ENCODE data around the gene NOD1.

The NOD1 gene

GRCh38 chr7:30405179-30405578 is 73.4 kb downstream of the NOD1 start:
- TF ChIP-seq, protein P1, sequence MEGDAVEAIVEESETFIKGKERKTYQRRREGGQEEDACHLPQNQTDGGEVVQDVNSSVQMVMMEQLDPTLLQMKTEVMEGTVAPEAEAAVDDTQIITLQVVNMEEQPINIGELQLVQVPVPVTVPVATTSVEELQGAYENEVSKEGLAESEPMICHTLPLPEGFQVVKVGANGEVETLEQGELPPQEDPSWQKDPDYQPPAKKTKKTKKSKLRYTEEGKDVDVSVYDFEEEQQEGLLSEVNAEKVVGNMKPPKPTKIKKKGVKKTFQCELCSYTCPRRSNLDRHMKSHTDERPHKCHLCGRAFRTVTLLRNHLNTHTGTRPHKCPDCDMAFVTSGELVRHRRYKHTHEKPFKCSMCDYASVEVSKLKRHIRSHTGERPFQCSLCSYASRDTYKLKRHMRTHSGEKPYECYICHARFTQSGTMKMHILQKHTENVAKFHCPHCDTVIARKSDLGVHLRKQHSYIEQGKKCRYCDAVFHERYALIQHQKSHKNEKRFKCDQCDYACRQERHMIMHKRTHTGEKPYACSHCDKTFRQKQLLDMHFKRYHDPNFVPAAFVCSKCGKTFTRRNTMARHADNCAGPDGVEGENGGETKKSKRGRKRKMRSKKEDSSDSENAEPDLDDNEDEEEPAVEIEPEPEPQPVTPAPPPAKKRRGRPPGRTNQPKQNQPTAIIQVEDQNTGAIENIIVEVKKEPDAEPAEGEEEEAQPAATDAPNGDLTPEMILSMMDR (IDR thresholded peaks at IDR 0.05; ENCODE audit: insufficient read depth, low read length) = no peak
- TF ChIP-seq GABPA (IDR thresholded peaks at IDR 0.05; ENCODE audit: low read depth) (no peak), REST (IDR thresholded peaks at IDR 0.05; ENCODE audit: insufficient replicate concordance, low read depth) (no peak), SPI1 (IDR thresholded peaks at IDR 0.05; ENCODE audit: borderline replicate concordance, low read depth) (no peak)
- no peak overlapping the region for H3K4me3 ChIP-seq (replicated peaks; ENCODE audit: insufficient read depth, low read length)
- H3K27ac ChIP-seq (replicated peaks) = no peak overlapping the region
- DNase-seq (ENCODE audit: low read depth in 1 of 2, low spot score in 1 of 2) = no peak
- no peaks in the 10 kb centered on the region for H3K27me3 ChIP-seq (ENCODE audit: insufficient read depth, poor library complexity, severe bottlenecking)

GRCh38 chr7:30403477-30403876 is 75.1 kb downstream of the NOD1 start:
- Histone ChIP-seq H3K27ac (replicated peaks) (no peak overlapping the region), H3K4me3 (replicated peaks; ENCODE audit: insufficient read depth, low read length) (no peak overlapping the region), H3K27me3 (ENCODE audit: insufficient read depth, poor library complexity, severe bottlenecking) (no peaks in the 10 kb centered on the region)
- no peak for TF ChIP-seq POLR2AphosphoS5 (IDR thresholded peaks at IDR 0.05; ENCODE audit: low read depth)
- TF ChIP-seq, protein P1 (IDR thresholded peaks at IDR 0.05; ENCODE audit: insufficient read depth, low read length) = no peak
- TF ChIP-seq REST (IDR thresholded peaks at IDR 0.05; ENCODE audit: insufficient replicate concordance, low read depth) = no peak
- no peak for TF ChIP-seq GABPA (IDR thresholded peaks at IDR 0.05; ENCODE audit: low read depth)
- TF ChIP-seq SPI1 (IDR thresholded peaks at IDR 0.05; ENCODE audit: borderline replicate concordance, low read depth) = no peak
- no peak for DNase-seq (ENCODE audit: low read depth in 1 of 2, low spot score in 1 of 2)

GRCh38 chr7:30396389-30396788 is 82.2 kb downstream of the NOD1 start:
- DNase-seq (ENCODE audit: low read depth in 1 of 2, low spot score in 1 of 2) = peak in 1 of 2 experiments; percentile 19
- Histone ChIP-seq H3K27me3 (ENCODE audit: insufficient read depth, poor library complexity, severe bottlenecking) (no peaks in the 10 kb centered on the region), H3K4me3 (replicated peaks; ENCODE audit: insufficient read depth, low read length) (no peak overlapping the region), H3K27ac (replicated peaks) (no peak overlapping the region)
- TF ChIP-seq REST (IDR thresholded peaks at IDR 0.05; ENCODE audit: insufficient replicate concordance, low read depth) (no peak), SPI1 (IDR thresholded peaks at IDR 0.05; ENCODE audit: borderline replicate concordance, low read depth) (no peak), GABPA (IDR thresholded peaks at IDR 0.05; ENCODE audit: low read depth) (no peak), POLR2AphosphoS5 (IDR thresholded peaks at IDR 0.05; ENCODE audit: low read depth) (no peak)
- TF ChIP-seq, protein P1 (IDR thresholded peaks at IDR 0.05; ENCODE audit: insufficient read depth, low read length) = no peak
